Amniotic stem cell (primary cell): ENCODE measurements around the gene FAM120C.
A peak's percentile ranks its signal among the peaks of the same experiment; 100 is the strongest.

Experiments
- DNase-seq: peaks from one replicate; lab custom pipeline; 2025; lab: John Stamatoyannopoulos, UW

FAM120C gene

GRCh38 chrX:54157561-54157960, 25.5 kb downstream of the FAM120C start:
- DNase-seq, result no peak

- DNase-seq, result no peak
Observed at GRCh38 chrX:54134269-54134668, 48.8 kb downstream of the FAM120C start.

GRCh38 chrX:54116391-54116790, 66.7 kb downstream of the FAM120C start:
- no peak for DNase-seq

- DNase-seq, result no peak
Observed at GRCh38 chrX:54093571-54093970, 89.5 kb downstream of the FAM120C start.

- DNase-seq, result no peak
Observed at GRCh38 chrX:54093159-54093558, 89.9 kb downstream of the FAM120C start.

- no peak for DNase-seq
Observed at GRCh38 chrX:54090880-54091279, 92.2 kb downstream of the FAM120C start.

- no peak for DNase-seq
Observed at GRCh38 chrX:54089191-54089590, 93.9 kb downstream of the FAM120C start.

GRCh38 chrX:54087661-54088060, 95.4 kb downstream of the FAM120C start:
- no peak for DNase-seq

- no peak for DNase-seq
Observed at GRCh38 chrX:54085666-54086065, 97.4 kb downstream of the FAM120C start.

GRCh38 chrX:54076903-54077302, 106.2 kb downstream of the FAM120C start:
- no peak for DNase-seq

GRCh38 chrX:54074826-54075225, 108.2 kb downstream of the FAM120C start:
- no peak for DNase-seq

- no peak for DNase-seq
Observed at GRCh38 chrX:54067766-54068165, 115.3 kb downstream of the FAM120C start.

- DNase-seq, result no peak
Observed at GRCh38 chrX:54066841-54067240, 116.2 kb downstream of the FAM120C start.

- no peak for DNase-seq
Observed at GRCh38 chrX:54064564-54064963, 118.5 kb downstream of the FAM120C start.

GRCh38 chrX:54063361-54063760, 119.7 kb downstream of the FAM120C start:
- no peak for DNase-seq

- DNase-seq, result no peak
Observed at GRCh38 chrX:54049801-54050200, 133.3 kb downstream of the FAM120C start.

- no peak for DNase-seq
Observed at GRCh38 chrX:54048412-54048811, 134.6 kb downstream of the FAM120C start.

GRCh38 chrX:54045563-54046228, 137.4 kb downstream of the FAM120C start:
- no peak for DNase-seq

- DNase-seq, result no peak
Observed at GRCh38 chrX:54044877-54045338, 138.1 kb downstream of the FAM120C start.

GRCh38 chrX:54044126-54044876, 138.8 kb downstream of the FAM120C start, which contains the start of gene PHF8:
Gene PHF8, minus strand, starts transcription at chrX:54044473. Its CDS starts 1,745 bp downstream, at chrX:54042728.
- DNase-seq, result peak; percentile 73

- DNase-seq, result no peak
Observed at GRCh38 chrX:54043541-54044125, 139.4 kb downstream of the FAM120C start.

- DNase-seq, result no peak
Observed at GRCh38 chrX:54043056-54043455, 140.0 kb downstream of the FAM120C start.

- DNase-seq, result peak; percentile 67
Observed at GRCh38 chrX:54042609-54043021, 140.4 kb downstream of the FAM120C start.
